T-cell (primary cell): ENCODE measurements around the gene ATF7IP. TPM values are rescaled to one million over a fixed set of nuclear protein-coding genes. Genes with fewer than 3 reads are reported as not detected.
A peak's percentile ranks its signal among the peaks of the same experiment; 100 is the strongest.

Experiments
- ATAC-seq, 4 experiments: fragments of 200-7000 bp in 3 of 4; fragments of 150-1000 bp in 1 of 4; cut with Tn5 transposase; replicated peaks in 1 of 4; 1 replicate in 3 of 4; 2 replicates in 1 of 4; pipeline ENCODE4 v1.10.0; 2021; ENCODE audit warnings: moderate library complexity in 3 of 4, mild to moderate bottlenecking in 2 of 4, moderate number of reproducible peaks in 1 of 4
- CTCF ChIA-PET, 2 donors: fragments of 300-600 bp; sonication (Branson Sonifier 250); formaldehyde crosslinking; loops; one replicate each; lab custom pipeline; 2022; ENCODE audit warnings: antibody characterized with exemption in 2 of 2; lab: Charles Lee
- POLR2A ChIA-PET, 2 donors: fragments of 300-600 bp; sonication (Branson Sonifier 250); formaldehyde crosslinking; loops; one replicate each; lab custom pipeline; 2022; ENCODE audit warnings: antibody characterized with exemption in 2 of 2; lab: Charles Lee
- DNase-seq, 35 experiments: peaks; one replicate each; pipeline versions ENCODE4 v3.0.0 to v3.0.0-alpha.2; 2013 to 2023
- H3K27ac ChIP-seq: one replicate; pipeline ENCODE4 v1.5.1; 2013; ENCODE audit warnings: low read length
- H3K27me3 ChIP-seq, 2 experiments: replicated peaks in 1 of 2; 1 replicate in 1 of 2; 2 replicates in 1 of 2; pipeline versions ENCODE4 v1.6.1 to v1.7.0; 2013; ENCODE audit warnings: low read length in 1 of 2, mixed read lengths in 1 of 2; ENCODE audit not compliant: control insufficient read depth in 2 of 2, insufficient read depth in 2 of 2; ENCODE audit errors: extremely low read depth in 1 of 2
- H3K36me3 ChIP-seq, 2 donors: 1 replicate in 1 of 2; 2 replicates in 1 of 2; pipeline versions ENCODE4 v1.6.1 to v1.7.0; 2013; ENCODE audit warnings: low read length in 1 of 2; ENCODE audit not compliant: control insufficient read depth in 2 of 2, insufficient read depth in 1 of 2; ENCODE audit errors: extremely low read depth in 1 of 2
- H3K4me1 ChIP-seq, 2 experiments: 1 replicate in 1 of 2; 2 replicates in 1 of 2; pipeline versions ENCODE4 v1.6.1 to v1.7.0; 2013; ENCODE audit warnings: low read length in 2 of 2, mixed read lengths in 1 of 2; ENCODE audit not compliant: insufficient read depth in 2 of 2, control insufficient read depth in 1 of 2; ENCODE audit errors: extremely low read depth in 1 of 2
- H3K4me3 ChIP-seq, 2 donors: 1 replicate in 1 of 2; 2 replicates in 1 of 2; pipeline versions ENCODE4 v1.5.1 to v1.7.0; 2013; ENCODE audit warnings: mild to moderate bottlenecking in 2 of 2, low read length in 1 of 2, moderate library complexity in 1 of 2; ENCODE audit not compliant: control insufficient read depth in 1 of 2; ENCODE audit errors: extremely low read depth in 1 of 2
- H3K9me3 ChIP-seq: 2 replicates; pipeline ENCODE4 v1.7.0; 2013
- H3K27ac Mint-ChIP-seq, 2 donors: one replicate each; pipeline ENCODE4 v1.8.0; 2020 to 2021; ENCODE audit warnings: mild to moderate bottlenecking in 2 of 2, mixed read lengths in 2 of 2
- H3K27me3 Mint-ChIP-seq, 2 donors: one replicate each; pipeline ENCODE4 v1.8.0; 2021 to 2022; ENCODE audit warnings: mixed read lengths in 2 of 2
- H3K36me3 Mint-ChIP-seq: one replicate; pipeline ENCODE4 v1.8.0; 2021; ENCODE audit warnings: mixed read lengths
- H3K4me1 Mint-ChIP-seq, 3 donors: one replicate each; pipeline ENCODE4 v1.8.0; 2020 to 2022; ENCODE audit warnings: mixed read lengths in 3 of 3, mild to moderate bottlenecking in 1 of 3
- H3K4me3 Mint-ChIP-seq, 3 donors: one replicate each; pipeline ENCODE4 v1.8.0; 2020 to 2022; ENCODE audit warnings: mild to moderate bottlenecking in 3 of 3, mixed read lengths in 3 of 3, moderate library complexity in 3 of 3
- H3K9me3 Mint-ChIP-seq, 3 donors: one replicate each; pipeline ENCODE4 v1.8.0; 2020 to 2022; ENCODE audit warnings: mixed read lengths in 3 of 3
- WGBS: methylation state at CpG from one replicate; pipeline ENCODE4 v1.1.5; 2013; ENCODE audit warnings: missing lambda C conversion rate; ENCODE audit not compliant: insufficient coverage; 5-methylcytosine and 5-hydroxymethylcytosine counted together
- total RNA-seq, 35 experiments: library from RNA in 6 of 35; stranded (reverse) in 6 of 35; fragments of 120-200 nt in 1 of 35; gene quantifications; one replicate each; pipeline versions ENCODE4 v1.2.1 to v1.2.4 and lab custom pipeline; 2013 to 2026

Gene ATF7IP
- total RNA-seq, 5 donors from 2014 or later (not counting 1 experiment from before 2014, with no cell fraction given): 112 to 165 (median 147) TPM

DNA sequence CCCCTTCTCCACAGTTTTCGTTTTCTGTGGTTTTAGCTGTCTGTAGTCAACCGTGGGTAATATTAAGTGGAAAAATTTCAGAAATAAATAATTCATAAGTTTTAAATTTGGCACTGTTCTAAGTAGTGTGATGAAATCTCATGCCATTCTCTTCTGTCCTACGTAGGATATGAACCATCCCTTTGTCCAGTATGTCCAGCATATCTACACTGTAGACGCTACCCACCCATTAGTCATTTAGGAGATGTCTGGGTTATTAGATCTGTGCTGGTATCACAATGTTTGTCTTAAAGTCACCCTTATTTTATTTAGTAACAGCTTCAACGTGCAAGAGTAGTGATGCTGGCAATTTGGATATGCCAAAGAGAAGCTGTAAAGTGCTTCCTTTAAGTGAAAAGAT is 44.7 kb downstream of the ATF7IP start:
- Mint-ChIP-seq H3K4me3 (no peak overlapping the region), H3K27ac (peak overlapping the region in 1 of 2 donors; percentile 37), H3K27me3 (no peaks in the 10 kb centered on the region), H3K4me1 (peaks cover 56 to 75% (median 74%) of the 10 kb centered on the region in 3 donors), H3K36me3 (peaks cover 30% of the 10 kb centered on the region), H3K9me3 (peaks cover 0 to 15% (median 0%) of the 10 kb centered on the region in 3 donors)
- ChIA-PET POLR2A (no interaction called here), CTCF (interaction anchor here in 1 of 2 donors (0.6 kb wide), 1 partner anchor 87 kb away, joined by 4 read pairs; no protein-coding TSS in a partner anchor)
- Histone ChIP-seq H3K9me3 (peaks cover 10% of the 10 kb centered on the region), H3K36me3 (no peaks in the 10 kb centered on the region), H3K27me3 (no peaks in the 10 kb centered on the region), H3K4me3 (no peak overlapping the region), H3K4me1 (peaks cover 0 to 32% of the 10 kb centered on the region in 2 experiments), H3K27ac (peak overlapping the region; percentile 71)
- ATAC-seq (no peak), DNase-seq (no peak)
- WGBS: no CpG with 5 or more reads among the region's 5 CpGs

DNA sequence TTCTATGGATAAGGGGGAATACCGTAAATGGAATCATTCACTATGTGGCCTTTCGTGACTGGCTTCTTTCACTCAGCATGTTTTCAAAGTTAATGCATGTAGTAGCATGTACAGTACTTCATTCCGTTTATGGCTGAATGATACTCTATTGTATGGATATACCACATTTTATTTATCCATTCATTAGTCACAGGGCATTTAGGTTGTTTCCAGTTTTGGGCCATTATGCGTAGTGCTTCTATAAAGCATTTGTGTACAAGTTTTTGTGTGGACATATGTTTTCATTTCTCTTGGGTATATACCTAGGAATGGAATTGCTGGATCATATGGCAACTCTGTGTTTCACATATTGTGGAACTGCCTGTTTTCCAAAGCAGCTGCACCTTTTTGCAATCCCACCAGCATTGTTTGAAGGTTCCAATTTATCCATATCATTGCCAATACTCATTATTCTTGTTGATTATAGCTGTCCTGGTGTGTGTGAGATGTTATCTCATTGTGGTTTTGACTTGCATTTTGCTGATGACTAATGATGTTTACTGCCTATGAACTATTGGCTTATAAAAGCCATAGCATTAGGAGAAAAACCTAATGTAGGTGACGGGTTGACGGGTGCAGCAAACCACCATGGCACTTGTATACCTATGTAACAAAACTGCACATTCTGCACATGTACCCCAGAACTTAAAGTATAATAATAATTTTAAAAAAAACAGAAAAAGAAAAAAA is 45.5 kb downstream of the ATF7IP start:
- H3K36me3 ChIP-seq: no peaks in the 10 kb centered on the region
- peaks cover 60 to 77% (median 74%) of the 10 kb centered on the region in 3 donors for H3K4me1 Mint-ChIP-seq
- no peaks in the 10 kb centered on the region for H3K27me3 Mint-ChIP-seq
- DNase-seq (peak in 13 of 35 experiments; percentile 14 to 69 (median 22)), ATAC-seq (peak; percentile 66 to 91 (median 76))
- no peaks in the 10 kb centered on the region for H3K27me3 ChIP-seq
- POLR2A ChIA-PET: interaction anchor here (1.1 to 1.2 kb wide), 2 partner anchors 9 to 45 kb away, joined by 5 to 9 read pairs; partner anchors contain the start of gene ATF7IP (in 1 of the 2)
- H3K27ac ChIP-seq: peak overlapping the region; percentile 71
- WGBS: 80% methylated on average over 1 of the region's 6 CpGs
- peaks cover 0 to 15% (median 0%) of the 10 kb centered on the region in 3 donors for H3K9me3 Mint-ChIP-seq
- peak overlapping the region; percentile 6 to 52 (median 18) for H3K4me3 Mint-ChIP-seq
- H3K36me3 Mint-ChIP-seq: peaks cover 29% of the 10 kb centered on the region
- peaks cover 10% of the 10 kb centered on the region for H3K9me3 ChIP-seq
- CTCF ChIA-PET: interaction anchor here (0.6 to 7.5 kb wide), 7 partner anchors 8 to 171 kb away, joined by 3 to 114 read pairs (median 4); partner anchors contain the start of gene ATF7IP (in 1 of the 2)
- H3K27ac Mint-ChIP-seq: peak overlapping the region; percentile 77 to 81
- no peak overlapping the region for H3K4me3 ChIP-seq
- peaks cover 3 to 25% of the 10 kb centered on the region in 2 experiments for H3K4me1 ChIP-seq

DNA sequence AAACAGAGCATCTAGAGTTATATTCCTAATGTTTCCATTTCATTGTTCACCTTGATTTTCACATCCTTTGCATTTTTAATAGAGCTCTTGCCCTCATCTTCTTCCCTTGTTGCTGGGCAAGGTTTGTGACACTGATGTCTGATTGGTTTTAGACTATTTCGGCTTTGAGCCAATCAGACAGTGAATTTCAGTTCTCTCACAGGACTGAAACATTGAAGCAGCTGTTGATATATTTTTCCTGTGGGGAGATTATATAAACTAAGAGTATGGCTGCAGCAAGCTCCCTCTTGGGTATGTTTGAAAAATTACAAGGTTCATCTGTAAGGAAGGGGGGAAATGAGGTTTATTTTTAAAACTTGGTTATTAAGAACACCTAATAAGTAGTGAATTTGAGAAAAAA is 51.2 kb downstream of the ATF7IP start:
- H3K4me1 ChIP-seq: peaks cover 20 to 22% of the 10 kb centered on the region in 2 experiments
- peak overlapping the region; percentile 76 to 82 for H3K27ac Mint-ChIP-seq
- H3K4me3 Mint-ChIP-seq: peak overlapping the region; percentile 15 to 44 (median 26)

DNA sequence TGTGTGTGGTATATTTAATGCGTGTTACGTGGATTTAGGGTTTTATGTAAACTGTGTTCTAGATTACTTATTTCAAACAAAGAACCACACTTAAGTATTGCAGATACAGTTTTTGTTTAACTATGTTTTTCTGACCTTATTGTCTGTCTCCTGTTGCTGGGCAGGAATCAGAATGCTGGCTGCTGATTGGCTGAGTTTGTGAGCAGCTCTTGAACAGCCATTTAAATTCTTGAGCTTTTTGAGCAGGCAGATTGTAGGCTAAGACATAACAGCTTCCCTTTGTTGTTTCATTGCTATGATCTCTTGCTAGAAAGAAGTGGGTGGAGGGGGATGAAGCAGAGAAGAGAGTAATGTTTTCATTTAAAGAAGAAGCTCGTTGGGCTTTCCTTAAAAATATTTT is 52.2 kb downstream of the ATF7IP start:
- Histone ChIP-seq H3K27me3 (no peaks in the 10 kb centered on the region), H3K4me3 (no peak overlapping the region), H3K36me3 (peaks cover 4 to 12% of the 10 kb centered on the region in 2 donors), H3K4me1 (peaks cover 17 to 22% of the 10 kb centered on the region in 2 experiments), H3K27ac (peak overlapping the region; percentile 77), H3K9me3 (peaks cover 4% of the 10 kb centered on the region)
- ChIA-PET CTCF (interaction anchor here (0.6 to 7.5 kb wide), 33 partner anchors 8 to 232 kb away, joined by 3 to 115 read pairs (median 6); partner anchors contain the start of gene ATF7IP (in 2 of the 2)), POLR2A (interaction anchor here (0.5 to 2.7 kb wide), 16 partner anchors 8 to 1275 kb away, joined by 3 to 27 read pairs (median 4); partner anchors contain the start of gene ATF7IP (in 2 of the 2))
- peak; percentile 78 to 87 (median 81) for ATAC-seq
- no peaks in the 10 kb centered on the region for H3K27me3 Mint-ChIP-seq
- H3K4me1 Mint-ChIP-seq: peaks cover 66 to 70% (median 67%) of the 10 kb centered on the region in 3 donors
- H3K9me3 Mint-ChIP-seq: peaks cover 0 to 15% (median 10%) of the 10 kb centered on the region in 3 donors
- DNase-seq: peak; percentile 19 to 87 (median 75)
- no CpG with 5 or more reads among the region's 3 CpGs for WGBS
- peak overlapping the region; percentile 85 to 90 for H3K27ac Mint-ChIP-seq
- H3K4me3 Mint-ChIP-seq: peak overlapping the region; percentile 68 to 74 (median 71)
- H3K36me3 Mint-ChIP-seq: peaks cover 38% of the 10 kb centered on the region

More for the DNA sequence above, 51.2 kb downstream of the ATF7IP start:
- ChIA-PET POLR2A (interaction anchor here (0.6 to 2.7 kb wide), 12 partner anchors 8 to 254 kb away, joined by 3 to 27 read pairs (median 5); partner anchors contain the start of gene ATF7IP (in 2 of the 2)), CTCF (interaction anchor here (0.6 to 7.5 kb wide), 27 partner anchors 9 to 1373 kb away, joined by 3 to 115 read pairs (median 6); partner anchors contain the start of genes ATF7IP (in 2 of the 2) and EPS8 (in 1 of the 2))
- Histone ChIP-seq H3K4me3 (no peak overlapping the region), H3K36me3 (peaks cover under 1 to 9% of the 10 kb centered on the region in 2 donors), H3K27ac (peak overlapping the region; percentile 77), H3K27me3 (no peaks in the 10 kb centered on the region), H3K9me3 (peaks cover 5% of the 10 kb centered on the region)
- peak in 25 of 35 experiments; percentile 5 to 83 (median 42) for DNase-seq
- Mint-ChIP-seq H3K36me3 (peaks cover 29% of the 10 kb centered on the region), H3K27me3 (no peaks in the 10 kb centered on the region), H3K9me3 (peaks cover 0 to 7% (median 2%) of the 10 kb centered on the region in 3 donors), H3K4me1 (peaks cover 65 to 70% (median 66%) of the 10 kb centered on the region in 3 donors)
- WGBS: 60% methylated on average over 1 of the region's 1 CpG
- peak; percentile 43 to 77 (median 58) for ATAC-seq

DNA sequence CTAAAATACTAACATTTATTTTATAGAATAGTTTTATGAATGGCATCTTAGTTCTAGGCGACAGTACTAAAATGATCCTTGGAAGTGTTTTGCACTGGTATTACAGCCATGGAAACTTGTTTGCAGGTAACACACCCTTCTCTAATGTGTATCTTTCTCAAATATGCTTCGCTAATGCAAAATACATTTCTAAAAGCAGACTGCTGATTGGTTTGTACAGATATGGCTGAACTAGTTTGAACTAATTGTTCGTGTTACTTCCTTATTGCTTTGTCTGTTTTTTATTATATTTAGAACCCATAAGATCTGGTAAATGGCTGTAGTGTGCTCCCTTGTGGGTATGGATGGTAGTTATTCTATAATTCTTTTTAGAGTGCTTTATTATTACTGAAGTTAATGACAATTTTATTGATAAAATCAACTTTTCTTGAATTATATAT is 53.0 kb downstream of the ATF7IP start:
- no CpG with 5 or more reads among the region's 3 CpGs for WGBS
- peaks cover 0 to 15% (median 10%) of the 10 kb centered on the region in 3 donors for H3K9me3 Mint-ChIP-seq
- Histone ChIP-seq H3K27ac (peak overlapping the region; percentile 77), H3K4me3 (peak overlapping the region in 1 of 2 donors; percentile 21), H3K36me3 (peaks cover 4 to 12% of the 10 kb centered on the region in 2 donors), H3K9me3 (peaks cover 4% of the 10 kb centered on the region), H3K27me3 (no peaks in the 10 kb centered on the region), H3K4me1 (peaks cover 12 to 22% of the 10 kb centered on the region in 2 experiments)
- H3K36me3 Mint-ChIP-seq: peaks cover 41% of the 10 kb centered on the region
- peak; percentile 21 to 58 (median 46) for ATAC-seq
- CTCF ChIA-PET: interaction anchor here (0.6 to 7.5 kb wide), 19 partner anchors 12 to 233 kb away, joined by 3 to 115 read pairs (median 8); partner anchors contain the start of gene ATF7IP (in 2 of the 2)
- peaks cover 66 to 71% (median 67%) of the 10 kb centered on the region in 3 donors for H3K4me1 Mint-ChIP-seq
- H3K27ac Mint-ChIP-seq: peak overlapping the region; percentile 62 to 74
- peak overlapping the region; percentile 56 to 62 (median 59) for H3K4me3 Mint-ChIP-seq
- peak in 2 of 35 experiments; percentile 11 to 69 for DNase-seq
- POLR2A ChIA-PET: interaction anchor here (0.5 to 2.7 kb wide), 10 partner anchors 16 to 1274 kb away, joined by 3 to 27 read pairs (median 4); partner anchors contain the start of gene ATF7IP (in 2 of the 2)
- no peaks in the 10 kb centered on the region for H3K27me3 Mint-ChIP-seq
